ENCODE results near the gene MRPS11.

DNA sequence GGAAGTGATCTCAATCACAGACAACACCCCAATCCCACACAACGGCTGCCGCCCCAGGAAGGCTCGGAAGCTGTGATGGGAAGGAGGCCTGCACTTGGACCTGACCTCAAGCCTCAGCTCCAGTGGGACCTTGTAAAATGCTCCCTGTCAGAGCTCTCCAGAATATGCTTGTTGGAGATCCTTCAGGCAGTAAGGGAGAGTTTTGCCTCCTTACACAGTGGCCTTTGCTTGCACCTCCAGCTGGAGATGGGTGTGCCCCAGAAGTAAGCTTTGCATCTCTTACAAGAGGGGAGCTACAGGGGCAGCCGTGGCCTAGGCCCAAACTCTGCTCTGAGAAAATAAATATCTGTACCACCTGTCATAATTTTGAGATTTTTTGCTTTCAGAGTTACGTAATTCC is 10.4 kb downstream of the MRPS11 start:
- TF ChIP-seq POLR2AphosphoS5 (IDR thresholded peaks at IDR 0.05; ENCODE audit: low read depth, low read length) = no peak
- TF ChIP-seq, protein P1, sequence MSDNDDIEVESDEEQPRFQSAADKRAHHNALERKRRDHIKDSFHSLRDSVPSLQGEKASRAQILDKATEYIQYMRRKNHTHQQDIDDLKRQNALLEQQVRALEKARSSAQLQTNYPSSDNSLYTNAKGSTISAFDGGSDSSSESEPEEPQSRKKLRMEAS (IDR thresholded peaks at IDR 0.05) = no peak
- TF ChIP-seq EGR1 (IDR thresholded peaks at IDR 0.05; ENCODE audit: low read depth) = no peak
- TF ChIP-seq, protein P2, sequence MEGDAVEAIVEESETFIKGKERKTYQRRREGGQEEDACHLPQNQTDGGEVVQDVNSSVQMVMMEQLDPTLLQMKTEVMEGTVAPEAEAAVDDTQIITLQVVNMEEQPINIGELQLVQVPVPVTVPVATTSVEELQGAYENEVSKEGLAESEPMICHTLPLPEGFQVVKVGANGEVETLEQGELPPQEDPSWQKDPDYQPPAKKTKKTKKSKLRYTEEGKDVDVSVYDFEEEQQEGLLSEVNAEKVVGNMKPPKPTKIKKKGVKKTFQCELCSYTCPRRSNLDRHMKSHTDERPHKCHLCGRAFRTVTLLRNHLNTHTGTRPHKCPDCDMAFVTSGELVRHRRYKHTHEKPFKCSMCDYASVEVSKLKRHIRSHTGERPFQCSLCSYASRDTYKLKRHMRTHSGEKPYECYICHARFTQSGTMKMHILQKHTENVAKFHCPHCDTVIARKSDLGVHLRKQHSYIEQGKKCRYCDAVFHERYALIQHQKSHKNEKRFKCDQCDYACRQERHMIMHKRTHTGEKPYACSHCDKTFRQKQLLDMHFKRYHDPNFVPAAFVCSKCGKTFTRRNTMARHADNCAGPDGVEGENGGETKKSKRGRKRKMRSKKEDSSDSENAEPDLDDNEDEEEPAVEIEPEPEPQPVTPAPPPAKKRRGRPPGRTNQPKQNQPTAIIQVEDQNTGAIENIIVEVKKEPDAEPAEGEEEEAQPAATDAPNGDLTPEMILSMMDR (IDR thresholded peaks at IDR 0.05 in 2 of 3, conservative IDR thresholded peaks at IDR 0.05 in 1 of 3; ENCODE audit: borderline replicate concordance in 1 of 3, insufficient read depth in 1 of 3, low read depth in 2 of 3, low read length in 2 of 3) = no peak
- TF ChIP-seq SRF (IDR thresholded peaks at IDR 0.05; ENCODE audit: low read depth) = no peak
- TF ChIP-seq POLR2A (IDR thresholded peaks at IDR 0.05; ENCODE audit: borderline replicate concordance, extremely low read depth, insufficient read depth, insufficient read length) = no peak
- no peak for TF ChIP-seq ELF1 (IDR thresholded peaks at IDR 0.05; ENCODE audit: borderline replicate concordance, low read depth)
- no peak for TF ChIP-seq ZNF274 (IDR thresholded peaks at IDR 0.05; ENCODE audit: low read depth, low read length)
- no peak for TF ChIP-seq SIN3A (IDR thresholded peaks at IDR 0.05; ENCODE audit: low read depth)
- no peak for TF ChIP-seq EZH2 (IDR thresholded peaks at IDR 0.05)
- TF ChIP-seq SP1 (IDR thresholded peaks at IDR 0.05; ENCODE audit: low read depth) = no peak
- no peak for TF ChIP-seq YY1 (IDR thresholded peaks at IDR 0.05; ENCODE audit: extremely low read depth, insufficient replicate concordance, low read depth, low read length)
- no peak for TF ChIP-seq TCF7L2 (IDR thresholded peaks at IDR 0.05; ENCODE audit: borderline replicate concordance, extremely low read depth, insufficient read depth, insufficient read length)

Data from HCT116 (cell line).